Measurements from ENCODE around the gene SYVN1.
"Not testable (repeated sequence)": the region's sequence is repeated elsewhere in the genome, so short reads cannot be mapped to it uniquely, and the experiment has no call there.

Gene SYVN1

DNA sequence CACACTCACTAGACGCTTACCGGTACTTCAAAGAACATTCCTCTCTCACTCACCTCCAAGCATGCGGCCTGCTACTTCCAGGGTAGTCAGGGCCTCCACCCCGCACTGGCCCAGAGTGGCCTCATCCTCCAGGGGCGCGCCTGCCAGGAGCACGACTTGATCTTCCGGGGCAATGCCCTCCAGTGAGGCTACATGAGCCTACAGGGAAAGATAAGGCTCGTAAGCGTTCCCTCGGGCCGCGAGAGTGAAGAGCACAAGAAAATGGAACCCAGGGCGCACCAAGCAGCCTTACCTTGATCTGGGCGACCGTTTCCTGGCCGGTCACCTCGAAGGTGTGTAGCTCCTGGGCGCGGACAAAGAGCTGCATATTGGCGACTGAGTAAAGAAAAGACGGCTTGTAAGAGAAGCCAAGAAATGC lies 12.9 kb downstream of the SYVN1 start:
- TF ChIP-seq, protein P1, sequence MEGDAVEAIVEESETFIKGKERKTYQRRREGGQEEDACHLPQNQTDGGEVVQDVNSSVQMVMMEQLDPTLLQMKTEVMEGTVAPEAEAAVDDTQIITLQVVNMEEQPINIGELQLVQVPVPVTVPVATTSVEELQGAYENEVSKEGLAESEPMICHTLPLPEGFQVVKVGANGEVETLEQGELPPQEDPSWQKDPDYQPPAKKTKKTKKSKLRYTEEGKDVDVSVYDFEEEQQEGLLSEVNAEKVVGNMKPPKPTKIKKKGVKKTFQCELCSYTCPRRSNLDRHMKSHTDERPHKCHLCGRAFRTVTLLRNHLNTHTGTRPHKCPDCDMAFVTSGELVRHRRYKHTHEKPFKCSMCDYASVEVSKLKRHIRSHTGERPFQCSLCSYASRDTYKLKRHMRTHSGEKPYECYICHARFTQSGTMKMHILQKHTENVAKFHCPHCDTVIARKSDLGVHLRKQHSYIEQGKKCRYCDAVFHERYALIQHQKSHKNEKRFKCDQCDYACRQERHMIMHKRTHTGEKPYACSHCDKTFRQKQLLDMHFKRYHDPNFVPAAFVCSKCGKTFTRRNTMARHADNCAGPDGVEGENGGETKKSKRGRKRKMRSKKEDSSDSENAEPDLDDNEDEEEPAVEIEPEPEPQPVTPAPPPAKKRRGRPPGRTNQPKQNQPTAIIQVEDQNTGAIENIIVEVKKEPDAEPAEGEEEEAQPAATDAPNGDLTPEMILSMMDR (IDR thresholded peaks at IDR 0.05; ENCODE audit: low read depth, low read length, missing control alignments), result no peak
- DNase-seq (ENCODE audit: low read depth), result no peak
- in situ Hi-C loops (cut with HindIII; ENCODE audit: low sequenced_read_pairs), result no loop called here
- H3K4me3 ChIP-seq (ENCODE audit: low read depth, low read length), result peak overlapping the region; percentile 99

DNA sequence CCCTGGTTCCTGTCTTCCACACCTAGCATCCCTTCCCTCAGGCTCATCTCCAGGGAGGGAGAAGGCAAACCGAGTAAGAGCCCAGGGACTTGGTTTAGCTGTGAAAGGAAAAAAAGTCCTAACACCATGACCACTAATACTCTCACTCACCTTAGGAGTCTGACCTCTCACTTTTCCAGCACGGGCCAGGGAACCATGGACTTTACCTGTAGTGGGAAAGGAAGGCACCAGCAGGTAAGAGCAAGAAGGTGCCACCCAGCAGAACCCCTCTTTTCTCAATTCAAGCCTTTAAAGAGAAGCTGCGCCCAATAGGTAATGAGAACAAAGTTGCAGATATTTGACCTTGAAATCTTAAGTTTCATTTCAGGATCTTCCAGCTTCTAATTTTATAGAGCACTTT lies 13.5 kb downstream of the SYVN1 start:
- H3K4me3 ChIP-seq (ENCODE audit: low read depth, low read length), result peak overlapping the region; percentile 99
- DNase-seq (ENCODE audit: low read depth), result no peak
- in situ Hi-C loops (cut with HindIII; ENCODE audit: low sequenced_read_pairs), result no loop called here
- TF ChIP-seq, protein P1 (IDR thresholded peaks at IDR 0.05; ENCODE audit: low read depth, low read length, missing control alignments), result no peak

DNA sequence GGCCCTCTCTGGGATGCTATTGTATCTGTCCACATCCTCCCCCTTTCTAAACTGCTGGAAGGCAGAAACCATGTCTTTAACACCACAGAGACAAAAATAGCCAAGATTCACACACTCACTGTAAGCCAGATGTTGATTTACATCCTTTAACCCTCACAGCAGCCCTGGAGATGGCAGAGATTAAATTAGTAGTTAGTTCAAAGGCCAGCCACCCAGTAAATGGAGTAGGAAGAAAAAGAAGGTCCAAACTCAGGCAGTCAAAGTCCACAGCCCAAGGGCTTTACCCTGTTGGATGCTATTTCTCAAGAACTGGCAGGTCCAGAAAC lies 14.7 kb downstream of the SYVN1 start:
- no peak overlapping the region for H3K4me3 ChIP-seq (ENCODE audit: low read depth, low read length)
- TF ChIP-seq, protein P1 (IDR thresholded peaks at IDR 0.05; ENCODE audit: low read depth, low read length, missing control alignments), result no peak
- no peak for DNase-seq (ENCODE audit: low read depth)
- in situ Hi-C loops (cut with HindIII; ENCODE audit: low sequenced_read_pairs), result no loop called here

DNA sequence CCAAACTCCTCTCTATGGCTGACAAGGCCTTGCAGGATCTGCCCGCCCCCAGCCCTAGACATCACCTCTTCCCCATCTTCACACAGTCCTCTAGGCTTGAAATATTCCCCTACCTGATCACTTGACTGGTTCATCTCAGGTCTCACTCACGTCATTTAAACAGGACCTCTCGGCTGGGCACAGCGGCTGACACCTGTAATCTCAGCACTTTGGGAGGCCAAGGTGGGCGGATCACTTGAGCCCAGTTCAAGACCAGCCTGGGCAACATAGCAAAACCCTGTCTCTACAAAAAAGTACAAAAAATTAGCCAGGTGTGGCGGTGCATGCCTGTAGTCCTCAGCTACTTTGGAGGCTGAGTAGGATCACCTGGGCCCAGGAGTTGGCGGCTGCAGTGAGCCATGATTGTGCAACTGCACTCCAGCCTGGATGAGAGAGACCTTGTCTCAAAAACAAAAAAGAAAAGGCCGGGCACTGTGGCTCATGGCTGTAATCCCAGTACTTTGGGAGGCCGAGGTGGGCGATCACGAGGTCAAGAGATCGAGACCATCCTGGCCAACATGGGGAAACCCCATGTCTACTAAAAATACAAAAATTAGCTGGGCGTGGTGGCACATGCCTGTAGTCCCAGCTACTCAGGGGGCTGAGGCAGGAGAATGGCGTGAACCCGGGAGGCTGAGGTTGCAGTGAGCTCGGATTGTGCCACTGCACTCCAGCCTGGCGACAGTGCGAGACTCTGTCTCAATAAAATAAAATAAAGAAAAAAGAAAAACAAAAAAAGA lies 15.2 kb downstream of the SYVN1 start:
- in situ Hi-C loops (cut with HindIII; ENCODE audit: low sequenced_read_pairs); DNase-seq (ENCODE audit: low read depth); H3K4me3 ChIP-seq (ENCODE audit: low read depth, low read length): not testable (repeated sequence)

DNA sequence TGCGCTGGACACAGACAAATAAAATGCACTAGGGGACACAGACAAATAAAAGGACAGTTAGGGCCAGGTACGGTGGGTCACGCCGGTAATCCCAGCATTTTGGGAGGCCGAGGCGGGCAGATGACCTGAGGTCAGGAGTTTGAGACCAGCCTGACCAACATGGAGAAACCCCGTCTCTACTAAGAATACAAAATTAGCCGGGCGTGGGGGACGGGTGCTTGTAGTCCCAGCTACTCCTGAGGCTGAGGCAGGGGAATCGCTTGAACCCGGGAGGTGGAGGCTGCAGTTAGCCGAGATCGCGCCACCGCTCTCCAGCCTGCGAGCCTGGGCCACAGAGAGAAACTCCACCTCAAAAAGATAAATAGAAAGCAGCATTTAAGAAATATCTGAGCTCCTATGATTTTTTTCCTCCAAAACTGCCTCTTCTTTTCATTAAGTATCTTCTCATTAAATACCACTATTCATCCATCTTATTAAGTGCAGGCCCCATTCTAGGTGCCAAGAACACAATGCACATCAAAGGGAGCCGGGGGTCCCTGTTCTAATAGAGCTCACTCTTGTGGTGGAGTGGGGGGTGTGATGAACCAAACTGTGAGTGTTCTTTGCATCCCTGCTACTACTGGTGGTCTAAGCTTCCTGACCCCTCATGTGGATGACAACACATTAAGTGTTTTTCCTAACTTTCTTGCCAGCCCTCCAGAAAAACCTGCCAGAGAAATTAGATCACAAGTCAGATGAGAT lies 16.1 kb downstream of the SYVN1 start:
- DNase-seq (ENCODE audit: low read depth), result no peak
- no peak overlapping the region for H3K4me3 ChIP-seq (ENCODE audit: low read depth, low read length)
- TF ChIP-seq, protein P1 (IDR thresholded peaks at IDR 0.05; ENCODE audit: low read depth, low read length, missing control alignments), result no peak
- in situ Hi-C loops (cut with HindIII; ENCODE audit: low sequenced_read_pairs), result no loop called here

DNA sequence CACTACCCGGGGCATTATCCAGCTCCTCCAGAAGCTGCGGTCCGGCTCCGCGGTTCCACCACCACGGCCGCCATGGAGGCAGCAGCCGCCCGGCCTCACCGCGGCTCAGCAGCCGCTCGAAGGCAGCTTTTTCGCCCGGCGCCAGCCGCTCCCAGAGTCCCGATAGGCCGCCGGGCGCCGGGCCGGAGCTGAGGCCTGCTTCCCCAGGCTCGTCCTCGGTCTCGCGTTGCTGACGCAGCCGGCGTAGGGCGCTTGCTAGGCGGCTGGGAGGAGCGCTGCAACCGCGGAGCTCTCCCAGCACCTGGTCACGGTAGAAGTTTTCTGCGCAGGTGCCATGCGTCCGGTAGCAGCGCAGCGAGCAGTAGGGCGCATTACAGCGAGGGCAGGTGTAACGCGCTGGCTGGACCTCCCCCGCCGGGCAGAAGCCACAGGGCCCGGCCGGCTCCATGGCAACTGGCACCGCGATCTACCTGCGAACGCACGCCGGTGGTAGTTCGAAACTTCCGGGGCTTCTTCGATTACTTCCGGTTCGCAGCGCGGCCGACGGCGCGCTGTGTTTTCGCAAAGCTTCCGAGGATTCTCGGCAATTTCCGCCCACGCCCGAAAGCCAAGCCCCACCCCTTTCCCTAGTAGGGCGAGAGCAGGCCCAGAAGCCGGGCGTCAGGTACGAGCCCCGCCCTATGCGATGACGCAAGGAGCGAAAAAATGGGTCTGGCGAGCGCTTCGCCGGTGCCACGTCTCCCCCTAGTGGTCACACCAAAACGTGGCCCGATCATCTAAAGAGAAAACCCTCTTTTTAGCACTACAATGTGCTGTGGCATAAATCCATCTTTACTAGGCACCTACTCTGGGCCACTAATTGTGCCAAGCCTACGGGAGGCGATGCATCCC lies 16.9 kb downstream of the SYVN1 start, which contains the start of gene ZNHIT2:
ZNHIT2 (minus strand) TSS at position 496 of the 891 bp plus-strand sequence; CDS start at position 448, 48 bp downstream.
- peak within 1 kb of the TSS; percentile 85 for H3K4me3 ChIP-seq (ENCODE audit: low read depth, low read length)
- in situ Hi-C loops (cut with HindIII; ENCODE audit: low sequenced_read_pairs), result no loop called here
- peak; percentile 97 for DNase-seq (ENCODE audit: low read depth)
- TF ChIP-seq, protein P1 (IDR thresholded peaks at IDR 0.05; ENCODE audit: low read depth, low read length, missing control alignments), result peak; percentile 92
